HG03469 (cell line): ENCODE data around the gene GAPDH.
"Not testable (repeated sequence)": the region's sequence is repeated elsewhere in the genome, so short reads cannot be mapped to it uniquely, and the experiment has no call there.

Source experiments
- ATAC-seq: cut with Tn5 transposase; IDR thresholded peaks from one replicate; pipeline ENCODE4 v1.9.1; 2021; ENCODE audit warnings: mild to moderate bottlenecking, moderate library complexity, moderate number of reproducible peaks; ENCODE audit not compliant: unreplicated experiment

The GAPDH gene

GRCh38 chr12:6558014-6558760 lies 23.9 kb downstream of the GAPDH start:
- not testable (repeated sequence) for ATAC-seq

DNA sequence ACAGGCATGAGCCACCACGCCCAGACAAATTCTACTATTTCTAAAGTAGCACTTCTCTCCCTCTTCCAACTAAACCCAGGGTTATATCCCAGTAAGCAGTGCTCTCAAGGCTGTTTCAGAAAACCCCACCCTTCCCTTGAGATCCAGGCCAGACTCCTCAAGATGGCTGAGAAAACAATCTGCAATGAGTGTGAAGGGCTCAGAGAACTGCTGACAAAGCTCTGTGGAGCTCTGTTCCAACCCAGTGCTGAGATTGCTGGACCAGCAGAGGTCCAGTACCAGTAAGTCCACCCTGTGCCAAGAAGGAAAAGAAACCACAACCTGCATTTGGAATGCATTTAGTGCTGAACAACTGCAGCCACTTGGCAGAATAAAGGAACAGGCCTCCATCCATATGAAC lies 25.2 kb downstream of the GAPDH start:
- no peak for ATAC-seq

- no peak for ATAC-seq
Measured at GRCh38 chr12:6560501-6561205, 26.3 kb downstream of the GAPDH start.

GRCh38 chr12:6562881-6563280 lies 28.6 kb downstream of the GAPDH start:
- ATAC-seq, result no peak

GRCh38 chr12:6563448-6564050 lies 29.2 kb downstream of the GAPDH start:
- ATAC-seq, result no peak

DNA sequence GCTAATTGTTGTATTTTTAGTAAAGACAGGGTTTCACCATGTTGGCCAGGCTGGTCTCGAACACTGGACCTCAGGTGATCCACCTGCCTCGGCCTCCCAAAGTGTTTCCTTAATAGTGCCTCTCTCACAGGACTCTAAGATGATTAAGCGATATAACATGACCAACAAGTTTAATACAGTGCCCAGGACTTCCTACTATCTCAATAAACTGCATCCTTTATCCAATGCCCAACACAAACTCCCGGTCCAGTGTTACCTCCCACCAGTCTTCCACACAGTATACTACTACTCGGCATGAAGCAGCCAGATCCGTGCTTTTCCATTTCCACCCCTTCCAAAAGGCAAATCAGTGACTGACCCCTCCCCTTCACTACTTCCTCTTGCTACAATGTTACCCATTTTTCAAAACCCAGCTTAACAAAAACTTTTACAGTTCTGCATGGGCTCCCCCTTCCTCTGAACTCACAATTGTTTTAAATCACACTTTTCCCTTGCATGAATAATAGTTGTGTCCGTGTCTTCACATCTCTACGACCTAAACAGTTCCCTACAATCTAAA lies 32.9 kb downstream of the GAPDH start:
- ATAC-seq, result no peak

- ATAC-seq, result no peak
Measured at GRCh38 chr12:6569312-6569711, 35.0 kb downstream of the GAPDH start.

- no peak for ATAC-seq
Measured at GRCh38 chr12:6569786-6570185, 35.5 kb downstream of the GAPDH start.

- no peak for ATAC-seq
Measured at GRCh38 chr12:6570264-6570887, 36.1 kb downstream of the GAPDH start.

- ATAC-seq, result no peak
Measured at GRCh38 chr12:6573001-6573400, 38.7 kb downstream of the GAPDH start.

- no peak for ATAC-seq
Measured at GRCh38 chr12:6574576-6575295, 40.4 kb downstream of the GAPDH start.

DNA sequence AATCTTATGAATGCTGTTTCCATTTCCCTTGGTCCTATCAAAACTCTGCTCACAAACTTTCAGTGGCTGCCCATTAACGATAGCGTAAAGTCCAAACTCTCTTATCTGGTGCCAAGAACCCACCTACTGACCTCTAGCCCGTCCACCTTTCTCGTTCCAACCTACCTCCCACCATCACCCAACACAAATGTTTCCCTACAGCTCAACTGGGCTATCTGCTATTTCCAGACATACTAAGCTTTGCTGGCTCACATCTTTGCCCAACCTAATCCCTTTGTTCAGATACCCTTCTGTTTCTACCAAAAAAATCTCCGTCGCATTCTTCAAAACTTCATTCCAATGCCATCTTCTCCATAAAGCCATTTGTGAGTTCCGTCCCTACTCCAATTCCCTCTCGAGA lies 41.3 kb downstream of the GAPDH start:
- no peak for ATAC-seq

GRCh38 chr12:6582196-6582595 lies 47.9 kb downstream of the GAPDH start:
- ATAC-seq, result no peak

- no peak for ATAC-seq
Measured at GRCh38 chr12:6582959-6583358, 48.6 kb downstream of the GAPDH start.

DNA sequence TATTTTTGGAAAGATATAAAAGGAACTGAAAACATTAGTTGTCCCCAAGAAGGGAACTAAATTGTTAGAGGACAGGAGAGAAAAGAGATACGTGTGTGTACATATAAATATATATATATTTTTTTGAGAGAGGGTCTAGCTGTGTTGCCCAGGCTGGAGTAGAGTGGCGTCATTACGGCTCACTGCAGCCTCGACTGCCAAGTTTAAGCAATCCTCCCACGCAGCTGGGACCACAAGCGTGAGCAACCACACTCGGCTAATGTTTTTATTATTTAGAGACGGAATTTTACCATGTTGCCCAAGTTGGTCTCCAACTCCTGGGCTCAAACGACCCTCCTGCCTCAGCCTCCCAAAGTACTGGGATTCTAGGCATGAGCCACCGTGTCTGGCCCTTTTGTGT lies 50.0 kb downstream of the GAPDH start:
- ATAC-seq, result no peak

DNA sequence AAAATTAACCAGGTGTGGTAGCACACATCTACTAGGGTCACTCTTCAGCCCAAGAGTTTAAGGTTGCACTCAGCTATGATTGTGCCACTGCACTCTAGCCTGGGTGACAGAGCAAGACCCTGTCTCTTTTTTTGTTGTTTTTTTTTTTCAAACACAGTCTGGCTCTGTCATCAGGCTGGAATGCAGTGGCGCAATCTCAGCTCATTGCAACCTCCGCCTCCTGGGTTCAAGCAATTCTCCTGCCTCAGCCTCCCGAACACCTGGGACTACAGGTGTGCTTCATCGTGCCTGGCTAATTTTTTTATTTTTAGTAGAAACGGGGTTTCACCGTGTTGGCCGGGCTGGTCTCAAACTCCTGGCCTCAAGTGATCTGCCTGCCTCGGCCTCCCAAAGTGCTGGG lies 52.3 kb downstream of the GAPDH start:
- ATAC-seq, result not testable (repeated sequence)
